Left ventricle myocardium inferior (tissue), 1 donor: Measurements from ENCODE around the gene DCHS2. TPM values are rescaled to one million over a fixed set of nuclear protein-coding genes. Genes with fewer than 3 reads are reported as not detected.

Source experiments
- DNase-seq: peaks from one replicate; pipeline ENCODE4 v3.0.0-alpha.2; 2020
- H3K27ac ChIP-seq: fragments of 200-600 bp; replicated peaks from 2 replicates; pipeline ENCODE4 v1.8.0; 2021
- H3K27me3 ChIP-seq: fragments of 200-600 bp; 2 replicates; pipeline ENCODE4 v1.8.0; 2021; ENCODE audit warnings: low read depth
- H3K36me3 ChIP-seq: fragments of 200-600 bp; 2 replicates; pipeline ENCODE4 v1.8.0; 2021
- H3K4me1 ChIP-seq: fragments of 200-600 bp; 2 replicates; pipeline ENCODE4 v1.8.0; 2021
- H3K4me3 ChIP-seq: fragments of 200-600 bp; 2 replicates; pipeline ENCODE4 v1.8.0; 2021; ENCODE audit warnings: mild to moderate bottlenecking, moderate library complexity
- H3K9me3 ChIP-seq: fragments of 200-600 bp; replicated peaks from 2 replicates; pipeline ENCODE4 v1.8.0; 2021
- CTCF ChIP-seq: fragments of 200-600 bp; IDR thresholded peaks from 2 replicates; pipeline ENCODE4 v1.8.0; 2021; ENCODE audit warnings: antibody characterized with exemption, mild to moderate bottlenecking, borderline replicate concordance
- intact Hi-C: fragments of 100-400 bp; cut with micrococcal nuclease; formaldehyde crosslinking; loops from one replicate; pipeline ENCODE4 v1.11.0; 2022
- total RNA-seq: library from RNA; stranded (reverse); fragmentation: NEBNext Ultra II Directional; extraction: Animal tissue kit (Norgen Biotek cat#: 25700); gene quantifications from one replicate; pipeline ENCODE4 v1.2.1, GENCODE V29; 2021
- donor health status: DM: no; HTN: yes; CAD: no; lungs with severe emphysema.

The DCHS2 gene
- total RNA-seq, 1 donor from 2014 or later: not detected

GRCh38 chr4:154254999-154255398 is 236.6 kb downstream of the DCHS2 start:
- H3K27me3 ChIP-seq: no peaks in the 10 kb centered on the region
- H3K4me1 ChIP-seq: no peaks in the 10 kb centered on the region
- no peak overlapping the region for H3K27ac ChIP-seq
- DNase-seq: no peak
- intact Hi-C loops: no loop called here
- no peaks in the 10 kb centered on the region for H3K9me3 ChIP-seq
- no peaks in the 10 kb centered on the region for H3K36me3 ChIP-seq
- TF ChIP-seq CTCF: no peak
- no peak overlapping the region for H3K4me3 ChIP-seq

- TF ChIP-seq CTCF: no peak
- DNase-seq: no peak
- H3K27me3 ChIP-seq: no peaks in the 10 kb centered on the region
- intact Hi-C loops: no loop called here
- no peaks in the 10 kb centered on the region for H3K9me3 ChIP-seq
- no peaks in the 10 kb centered on the region for H3K36me3 ChIP-seq
- no peak overlapping the region for H3K27ac ChIP-seq
- H3K4me1 ChIP-seq: no peaks in the 10 kb centered on the region
- no peak overlapping the region for H3K4me3 ChIP-seq
Measured at GRCh38 chr4:154234576-154234975, 257.0 kb downstream of the DCHS2 start.

GRCh38 chr4:154231806-154232478 is 259.7 kb downstream of the DCHS2 start:
- intact Hi-C loops: no loop called here

DNA sequence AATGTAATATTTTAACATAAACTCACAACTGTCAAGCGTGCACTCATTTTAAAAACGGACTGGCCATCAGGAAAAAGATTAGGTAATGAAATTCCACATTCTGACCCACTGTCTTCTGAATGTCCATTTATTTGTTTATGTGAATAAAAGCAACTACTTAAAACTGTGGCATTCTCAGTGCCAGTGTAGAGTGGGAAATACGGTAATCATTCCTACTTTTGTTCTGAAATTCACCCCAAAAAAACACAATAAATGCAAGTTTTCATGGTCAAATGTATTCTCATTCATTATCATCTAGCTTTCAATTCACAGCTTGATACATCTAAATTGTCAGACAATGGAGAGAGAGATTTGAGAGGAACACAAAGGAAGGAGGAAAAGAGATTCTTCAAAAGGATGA is 260.9 kb downstream of the DCHS2 start:
- Histone ChIP-seq H3K27ac (no peak overlapping the region), H3K9me3 (no peaks in the 10 kb centered on the region), H3K4me1 (no peaks in the 10 kb centered on the region), H3K4me3 (no peak overlapping the region), H3K36me3 (no peaks in the 10 kb centered on the region), H3K27me3 (no peaks in the 10 kb centered on the region)
- DNase-seq: no peak
- intact Hi-C loops: no loop called here
- no peak for TF ChIP-seq CTCF

More at GRCh38 chr4:154231806-154232478, 259.7 kb downstream of the DCHS2 start:
- no peak for DNase-seq
- no peak for TF ChIP-seq CTCF
- no peaks in the 10 kb centered on the region for H3K9me3 ChIP-seq
- no peaks in the 10 kb centered on the region for H3K4me1 ChIP-seq
- H3K27me3 ChIP-seq: no peaks in the 10 kb centered on the region
- no peak overlapping the region for H3K27ac ChIP-seq
- H3K36me3 ChIP-seq: no peaks in the 10 kb centered on the region
- no peak overlapping the region for H3K4me3 ChIP-seq

DNA sequence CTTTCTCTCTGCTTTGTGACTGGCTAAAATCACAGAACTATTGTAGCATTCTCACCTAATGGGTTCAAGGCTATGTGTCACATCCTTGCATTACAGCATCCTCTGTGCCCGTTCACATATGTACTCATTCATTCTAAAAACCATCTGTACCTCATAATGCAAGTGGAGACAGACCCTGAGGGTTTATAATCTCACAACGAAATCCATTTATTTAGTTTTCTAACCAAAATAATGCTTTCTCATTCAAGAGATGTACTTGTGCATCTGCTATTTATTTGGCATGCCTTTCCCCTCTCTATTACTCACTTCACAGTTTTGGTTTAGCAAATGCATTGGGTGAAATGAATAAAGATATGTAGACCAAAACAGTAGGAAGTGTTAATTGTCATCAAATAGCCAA is 261.5 kb downstream of the DCHS2 start:
- peaks cover 2% of the 10 kb centered on the region for H3K9me3 ChIP-seq
- H3K36me3 ChIP-seq: no peaks in the 10 kb centered on the region
- no peak overlapping the region for H3K27ac ChIP-seq
- no peak overlapping the region for H3K4me3 ChIP-seq
- H3K27me3 ChIP-seq: no peaks in the 10 kb centered on the region
- no peak for DNase-seq
- intact Hi-C loops: no loop called here
- H3K4me1 ChIP-seq: no peaks in the 10 kb centered on the region
- TF ChIP-seq CTCF: no peak

- no peak overlapping the region for H3K4me3 ChIP-seq
- H3K9me3 ChIP-seq: peaks cover 47% of the 10 kb centered on the region
- H3K27ac ChIP-seq: no peak overlapping the region
- no peak for TF ChIP-seq CTCF
- H3K36me3 ChIP-seq: no peaks in the 10 kb centered on the region
- DNase-seq: no peak
- H3K27me3 ChIP-seq: no peaks in the 10 kb centered on the region
- no peaks in the 10 kb centered on the region for H3K4me1 ChIP-seq
- intact Hi-C loops: no loop called here
Measured at GRCh38 chr4:154222875-154223274, 268.7 kb downstream of the DCHS2 start.
